ENCODE results near the gene HSPB6. TPM values are rescaled to one million over a fixed set of nuclear protein-coding genes. Genes with fewer than 3 reads are reported as not detected.

The HSPB6 gene
- total RNA-seq, 2 experiments from 2014 or later, result 0.53 to 0.93 TPM

GRCh38 chr19:35783469-35784434 is 26.9 kb upstream of the HSPB6 start:
- no peak overlapping the region for H3K4me3 Mint-ChIP-seq
- ChIA-PET POLR2A (no interaction called here), CTCF (no interaction called here)
- peak; percentile 16 for ATAC-seq
- H3K4me1 Mint-ChIP-seq, result no peaks in the 10 kb centered on the region
- H3K27ac Mint-ChIP-seq, result no peak overlapping the region
- peaks cover 5% of the 10 kb centered on the region for H3K36me3 Mint-ChIP-seq (ENCODE audit: low read depth)
- intact Hi-C loops (cut with DNase I, micrococcal nuclease), result no loop called here
- H3K27me3 Mint-ChIP-seq, result no peaks in the 10 kb centered on the region
- no peaks in the 10 kb centered on the region for H3K9me3 Mint-ChIP-seq (ENCODE audit: low read depth)
- DNase-seq, result no peak

- CTCF ChIA-PET, result no interaction called here
- ATAC-seq (no peak), DNase-seq (no peak)
- H3K4me1 Mint-ChIP-seq, result no peaks in the 10 kb centered on the region
- H3K4me3 Mint-ChIP-seq, result no peak overlapping the region
- H3K9me3 Mint-ChIP-seq (ENCODE audit: low read depth), result no peaks in the 10 kb centered on the region
- no peak overlapping the region for H3K27ac Mint-ChIP-seq
- POLR2A ChIA-PET, result no interaction called here
- no peaks in the 10 kb centered on the region for H3K27me3 Mint-ChIP-seq
- peaks cover 5% of the 10 kb centered on the region for H3K36me3 Mint-ChIP-seq (ENCODE audit: low read depth)
- intact Hi-C loops (cut with DNase I, micrococcal nuclease), result no loop called here
Measured at GRCh38 chr19:35782589-35782988, 25.8 kb upstream of the HSPB6 start.

GRCh38 chr19:35781650-35782049 is 24.8 kb upstream of the HSPB6 start:
- ChIA-PET POLR2A (no interaction called here), CTCF (no interaction called here)
- ATAC-seq, result no peak
- H3K4me3 Mint-ChIP-seq, result no peak overlapping the region
- H3K36me3 Mint-ChIP-seq (ENCODE audit: low read depth), result peaks cover 5% of the 10 kb centered on the region
- no peaks in the 10 kb centered on the region for H3K27me3 Mint-ChIP-seq
- DNase-seq, result no peak
- intact Hi-C loops (cut with DNase I, micrococcal nuclease), result no loop called here
- no peaks in the 10 kb centered on the region for H3K4me1 Mint-ChIP-seq
- no peaks in the 10 kb centered on the region for H3K9me3 Mint-ChIP-seq (ENCODE audit: low read depth)
- H3K27ac Mint-ChIP-seq, result no peak overlapping the region

- H3K27me3 Mint-ChIP-seq, result no peaks in the 10 kb centered on the region
- peaks cover 5% of the 10 kb centered on the region for H3K36me3 Mint-ChIP-seq (ENCODE audit: low read depth)
- H3K9me3 Mint-ChIP-seq (ENCODE audit: low read depth), result no peaks in the 10 kb centered on the region
- POLR2A ChIA-PET, result no interaction called here
- peaks cover 4% of the 10 kb centered on the region for H3K4me1 Mint-ChIP-seq
- DNase-seq (no peak), ATAC-seq (no peak)
- intact Hi-C loops (cut with DNase I, micrococcal nuclease), result no loop called here
- H3K27ac Mint-ChIP-seq, result no peak overlapping the region
- no peak overlapping the region for H3K4me3 Mint-ChIP-seq
- CTCF ChIA-PET, result interaction anchor here (0.5 kb wide), 1 partner anchor 21 kb away, joined by 3 read pairs; no protein-coding TSS in a partner anchor
Measured at GRCh38 chr19:35780717-35781116, 23.9 kb upstream of the HSPB6 start.

GRCh38 chr19:35780058-35780457 is 23.2 kb upstream of the HSPB6 start:
- H3K27me3 Mint-ChIP-seq, result no peaks in the 10 kb centered on the region
- intact Hi-C loops (cut with DNase I, micrococcal nuclease), result no loop called here
- no peaks in the 10 kb centered on the region for H3K9me3 Mint-ChIP-seq (ENCODE audit: low read depth)
- ATAC-seq (no peak), DNase-seq (no peak)
- H3K27ac Mint-ChIP-seq, result no peak overlapping the region
- H3K4me1 Mint-ChIP-seq, result peaks cover 6% of the 10 kb centered on the region
- CTCF ChIA-PET, result interaction anchor here (0.9 kb wide), 1 partner anchor 167 kb away, joined by 3 read pairs; no protein-coding TSS in a partner anchor
- POLR2A ChIA-PET, result no interaction called here
- H3K4me3 Mint-ChIP-seq, result no peak overlapping the region
- peaks cover 5% of the 10 kb centered on the region for H3K36me3 Mint-ChIP-seq (ENCODE audit: low read depth)

- Mint-ChIP-seq H3K27me3 (no peaks in the 10 kb centered on the region), H3K36me3 (ENCODE audit: low read depth) (peaks cover 5% of the 10 kb centered on the region), H3K27ac (no peak overlapping the region), H3K4me3 (no peak overlapping the region), H3K4me1 (peaks cover 12% of the 10 kb centered on the region), H3K9me3 (ENCODE audit: low read depth) (no peaks in the 10 kb centered on the region)
- POLR2A ChIA-PET, result interaction anchor here (0.6 kb wide), 1 partner anchor 19 kb away, joined by 3 read pairs; no protein-coding TSS in a partner anchor
- DNase-seq, result no peak
- CTCF ChIA-PET, result no interaction called here
- intact Hi-C loops (cut with DNase I, micrococcal nuclease), result no loop called here
- no peak for ATAC-seq
Measured at GRCh38 chr19:35779033-35779432, 22.2 kb upstream of the HSPB6 start.

GRCh38 chr19:35777961-35778360 is 21.1 kb upstream of the HSPB6 start:
- POLR2A ChIA-PET, result no interaction called here
- Mint-ChIP-seq H3K4me3 (no peak overlapping the region), H3K27ac (no peak overlapping the region), H3K27me3 (no peaks in the 10 kb centered on the region), H3K9me3 (ENCODE audit: low read depth) (no peaks in the 10 kb centered on the region), H3K4me1 (peaks cover 12% of the 10 kb centered on the region), H3K36me3 (ENCODE audit: low read depth) (peaks cover 5% of the 10 kb centered on the region)
- CTCF ChIA-PET, result no interaction called here
- DNase-seq, result no peak
- intact Hi-C loops (cut with DNase I, micrococcal nuclease), result no loop called here
- no peak for ATAC-seq

- peaks cover 5% of the 10 kb centered on the region for H3K36me3 Mint-ChIP-seq (ENCODE audit: low read depth)
- H3K27ac Mint-ChIP-seq, result no peak overlapping the region
- DNase-seq, result no peak
- peak overlapping the region; percentile 75 for H3K4me3 Mint-ChIP-seq
- H3K4me1 Mint-ChIP-seq, result peaks cover 12% of the 10 kb centered on the region
- no peak for ATAC-seq
- intact Hi-C loops (cut with DNase I, micrococcal nuclease), result no loop called here
- no peaks in the 10 kb centered on the region for H3K9me3 Mint-ChIP-seq (ENCODE audit: low read depth)
- ChIA-PET POLR2A (no interaction called here), CTCF (no interaction called here)
- no peaks in the 10 kb centered on the region for H3K27me3 Mint-ChIP-seq
Measured at GRCh38 chr19:35777086-35777841, 20.4 kb upstream of the HSPB6 start.

- no peak overlapping the region for H3K27ac Mint-ChIP-seq
- H3K27me3 Mint-ChIP-seq, result no peaks in the 10 kb centered on the region
- CTCF ChIA-PET, result no interaction called here
- intact Hi-C loops (cut with DNase I, micrococcal nuclease), result no loop called here
- DNase-seq (no peak), ATAC-seq (no peak)
- peak overlapping the region; percentile 75 for H3K4me3 Mint-ChIP-seq
- peaks cover 12% of the 10 kb centered on the region for H3K4me1 Mint-ChIP-seq
- no peaks in the 10 kb centered on the region for H3K9me3 Mint-ChIP-seq (ENCODE audit: low read depth)
- POLR2A ChIA-PET, result no interaction called here
- H3K36me3 Mint-ChIP-seq (ENCODE audit: low read depth), result peaks cover 4% of the 10 kb centered on the region
Measured at GRCh38 chr19:35776102-35776788, 19.4 kb upstream of the HSPB6 start.

GRCh38 chr19:35775298-35776101 is 18.7 kb upstream of the HSPB6 start, which contains the start of gene ARHGAP33:
Gene ARHGAP33, plus strand, starts transcription at chr19:35775564. Its CDS starts 95 bp downstream, at chr19:35775659.
- ATAC-seq, result peak; percentile 98
- no peaks in the 10 kb centered on the region for H3K9me3 Mint-ChIP-seq (ENCODE audit: low read depth)
- intact Hi-C loops (cut with DNase I, micrococcal nuclease), result loop anchor here (1.0 to 2.0 kb wide), 17 partner anchors 17 to 365 kb away; partner anchors contain the start of genes LIN37 (in 2 of the 2), PROSER3 (in 2 of the 2), PSENEN (in 2 of the 2) and U2AF1L4 (in 2 of the 2)
- H3K36me3 Mint-ChIP-seq (ENCODE audit: low read depth), result peaks cover 2% of the 10 kb centered on the region
- POLR2A ChIA-PET, result no interaction called here
- H3K27ac Mint-ChIP-seq, result no peak within 1 kb of the TSS
- DNase-seq, result peak; percentile 100
- peak within 1 kb of the TSS; percentile 75 for H3K4me3 Mint-ChIP-seq
- CTCF ChIA-PET, result no interaction called here
- no peaks in the 10 kb centered on the region for H3K27me3 Mint-ChIP-seq
- peaks cover 12% of the 10 kb centered on the region for H3K4me1 Mint-ChIP-seq

- no peaks in the 10 kb centered on the region for H3K27me3 Mint-ChIP-seq
- CTCF ChIA-PET, result no interaction called here
- ATAC-seq (peak; percentile 3), DNase-seq (no peak)
- POLR2A ChIA-PET, result no interaction called here
- no peak overlapping the region for H3K27ac Mint-ChIP-seq
- peaks cover 2% of the 10 kb centered on the region for H3K36me3 Mint-ChIP-seq (ENCODE audit: low read depth)
- intact Hi-C loops (cut with DNase I, micrococcal nuclease), result loop anchor here (1.0 to 2.0 kb wide), 17 partner anchors 16 to 365 kb away; partner anchors contain the start of genes LIN37 (in 2 of the 2), PROSER3 (in 2 of the 2), PSENEN (in 2 of the 2) and U2AF1L4 (in 2 of the 2)
- H3K4me1 Mint-ChIP-seq, result peaks cover 12% of the 10 kb centered on the region
- H3K4me3 Mint-ChIP-seq, result peak overlapping the region; percentile 75
- no peaks in the 10 kb centered on the region for H3K9me3 Mint-ChIP-seq (ENCODE audit: low read depth)
Measured at GRCh38 chr19:35775046-35775297, 18.1 kb upstream of the HSPB6 start.

Measured in activated CD4-positive, alpha-beta T cell treated with anti-CD3 and anti-CD28 coated beads for 36 hours (primary cell).